Measurements from ENCODE around the gene PCIF1.
A peak's percentile ranks its signal among the peaks of the same experiment; 100 is the strongest.

Gene PCIF1

GRCh38 chr20:45934586-45935415 is at the start of gene PCIF1:
TSS of gene PCIF1 (plus strand) at chr20:45934683. CDS start at chr20:45939000, 4,317 bp downstream.
- TF ChIP-seq CTCF (conservative IDR thresholded peaks at IDR 0.05) = no peak
- H3K27ac ChIP-seq = peak within 1 kb of the TSS; percentile 100

GRCh38 chr20:45886590-45887345 is 47.7 kb upstream of the PCIF1 start:
- TF ChIP-seq CTCF (conservative IDR thresholded peaks at IDR 0.05) = no peak
- H3K27ac ChIP-seq = no peak overlapping the region

GRCh38 chr20:45887346-45887715 is 47.2 kb upstream of the PCIF1 start, which contains the start of gene SPATA25:
TSS of gene SPATA25 (minus strand) at chr20:45887622. CDS start at chr20:45887590, 32 bp downstream.
- H3K27ac ChIP-seq = no peak within 1 kb of the TSS

GRCh38 chr20:45888681-45889080 is 45.8 kb upstream of the PCIF1 start:
- TF ChIP-seq CTCF (conservative IDR thresholded peaks at IDR 0.05) = no peak

More at GRCh38 chr20:45887346-45887715, 47.2 kb upstream of the PCIF1 start, which contains the start of gene SPATA25:
- TF ChIP-seq CTCF (conservative IDR thresholded peaks at IDR 0.05) = no peak

GRCh38 chr20:45890077-45890984 is 44.2 kb upstream of the PCIF1 start:
- H3K27ac ChIP-seq = peak overlapping the region; percentile 81
- TF ChIP-seq CTCF (conservative IDR thresholded peaks at IDR 0.05) = no peak

More at GRCh38 chr20:45888681-45889080, 45.8 kb upstream of the PCIF1 start:
- no peak overlapping the region for H3K27ac ChIP-seq

GRCh38 chr20:45890985-45891983 is 43.2 kb upstream of the PCIF1 start, which contains the start of the genes CTSA and NEURL2:
TSS of gene CTSA (plus strand) at chr20:45891335. CDS start at chr20:45891569, 234 bp downstream.
TSS of gene NEURL2 (minus strand) at chr20:45891208. CDS start at chr20:45890991, 217 bp downstream.
- peak within 1 kb of the TSS; percentile 81 for H3K27ac ChIP-seq
- TF ChIP-seq CTCF (conservative IDR thresholded peaks at IDR 0.05) = no peak
